Measurements from ENCODE around the gene DFFA.
"Not testable (repeated sequence)": the region's sequence is repeated elsewhere in the genome, so short reads cannot be mapped to it uniquely, and the experiment has no call there.

DFFA gene

GRCh38 chr1:10430216-10431069, 41.9 kb downstream of the DFFA start, which contains the start of gene CENPS:
CENPS (plus strand) TSS chr1:10430433; CDS start chr1:10430518, 85 bp downstream.
- DNase-seq (ENCODE audit: low read depth in 2 of 3, low spot score in 1 of 3): peak; percentile 85 to 88 (median 86)

GRCh38 chr1:10429868-10430215, 42.5 kb downstream of the DFFA start:
- peak; percentile 4 to 22 (median 9) for DNase-seq (ENCODE audit: low read depth in 2 of 3, low spot score in 1 of 3)

DNA sequence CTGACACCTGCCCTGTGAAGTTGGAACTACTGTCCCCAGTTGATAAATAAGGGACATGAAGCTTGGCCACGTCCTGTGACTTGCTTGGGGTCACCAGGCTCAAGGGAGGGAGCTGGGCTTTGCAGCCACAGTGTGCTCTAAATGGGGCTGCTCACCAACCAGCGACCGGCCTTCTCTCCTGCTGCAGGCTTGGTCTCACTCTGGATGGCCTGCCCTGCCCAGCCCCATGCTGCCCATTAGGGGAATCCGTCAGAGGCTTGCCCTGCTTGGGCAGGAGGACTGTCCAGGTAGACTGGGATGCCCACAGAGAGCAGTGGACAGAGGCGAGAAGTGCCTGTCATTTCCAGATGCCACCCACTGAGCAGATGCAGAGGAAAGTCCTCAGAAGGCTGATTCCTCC, 43.3 kb downstream of the DFFA start:
- no peak for DNase-seq (ENCODE audit: low read depth in 2 of 3, low spot score in 1 of 3)

- DNase-seq (ENCODE audit: low read depth in 2 of 3, low spot score in 1 of 3): not testable (repeated sequence)
These were observed 45.8 kb downstream of the DFFA start for GRCh38 chr1:10426535-10426848.

DNA sequence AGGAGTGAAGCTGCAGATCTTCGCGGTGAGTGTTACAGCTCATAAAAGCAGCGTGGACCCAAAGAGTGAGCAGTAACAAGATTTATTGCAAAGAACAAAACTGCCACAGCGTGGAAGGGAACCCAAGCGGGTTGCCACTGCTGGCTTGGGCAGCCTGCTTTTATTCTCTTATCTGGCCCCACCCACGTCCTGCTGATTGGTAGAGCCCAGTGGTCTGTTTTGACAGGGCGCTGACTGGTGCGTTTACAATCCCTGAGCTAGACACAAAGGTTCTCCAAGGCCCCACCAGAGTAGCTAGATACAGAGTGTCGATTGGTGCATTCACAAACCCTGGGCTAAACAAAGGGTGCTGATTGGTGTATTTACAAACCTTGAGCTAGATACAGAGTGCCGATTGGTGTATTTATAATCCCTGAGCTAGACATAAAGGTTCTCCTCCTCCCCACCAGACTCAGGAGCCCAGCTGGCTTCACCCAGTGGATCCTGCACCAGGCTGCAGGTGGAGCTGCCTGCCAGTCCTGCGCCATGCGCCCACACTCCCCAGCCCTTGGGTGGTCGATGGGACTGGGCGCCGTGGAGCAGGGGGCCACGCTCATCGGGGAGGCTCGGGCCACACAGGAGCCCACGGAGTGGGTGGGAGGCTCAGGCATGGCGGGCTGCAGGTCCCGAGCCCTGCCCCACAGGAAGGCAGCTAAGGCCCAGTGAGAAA, 46.3 kb downstream of the DFFA start:
- not testable (repeated sequence) for DNase-seq (ENCODE audit: low read depth in 2 of 3, low spot score in 1 of 3)

- no peak for DNase-seq (ENCODE audit: low read depth in 2 of 3, low spot score in 1 of 3)
These were observed 47.7 kb downstream of the DFFA start for GRCh38 chr1:10424651-10425050.

DNA sequence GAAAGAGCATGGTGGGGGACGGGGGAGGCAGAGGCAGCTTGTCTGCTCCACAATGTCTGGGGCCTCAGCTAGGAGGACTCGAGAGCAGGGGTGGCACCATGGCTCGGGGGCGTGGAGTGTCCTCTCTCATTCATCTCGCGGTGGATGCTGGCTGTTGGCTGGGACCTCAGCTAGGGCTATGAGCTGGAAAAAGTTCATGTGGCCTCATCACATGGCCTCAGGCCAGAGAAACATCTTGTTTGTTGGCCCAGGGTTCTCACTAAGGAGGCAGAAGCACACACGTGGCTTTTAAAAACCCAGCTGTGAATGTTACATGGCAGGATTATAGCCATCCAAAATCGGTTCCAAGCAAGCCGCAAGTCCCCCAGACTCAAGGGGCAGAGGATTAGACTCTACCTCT, 48.3 kb downstream of the DFFA start:
- no peak for DNase-seq (ENCODE audit: low read depth in 2 of 3, low spot score in 1 of 3)

- no peak for DNase-seq (ENCODE audit: low read depth in 2 of 3, low spot score in 1 of 3)
These were observed 50.7 kb downstream of the DFFA start for GRCh38 chr1:10421637-10422036.

DNA sequence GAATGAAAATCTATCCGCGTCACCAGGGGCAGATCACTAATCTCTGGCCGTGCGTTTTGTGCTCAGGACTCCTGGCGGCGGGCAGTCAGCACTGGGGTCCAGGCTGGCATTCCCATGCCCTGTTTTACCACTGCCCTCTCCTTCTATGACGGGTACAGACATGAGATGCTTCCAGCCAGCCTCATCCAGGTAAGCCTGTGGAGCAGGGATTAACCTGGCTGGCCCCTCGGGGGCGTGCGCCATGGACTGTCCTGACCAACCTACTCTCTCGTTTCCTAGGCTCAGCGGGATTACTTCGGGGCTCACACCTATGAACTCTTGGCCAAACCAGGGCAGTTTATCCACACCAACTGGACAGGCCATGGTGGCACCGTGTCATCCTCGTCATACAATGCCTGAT, 53.0 kb downstream of the DFFA start:
- DNase-seq (ENCODE audit: low read depth in 2 of 3, low spot score in 1 of 3): no peak

- DNase-seq (ENCODE audit: low read depth in 2 of 3, low spot score in 1 of 3): not testable (repeated sequence)
These were observed 53.6 kb downstream of the DFFA start for GRCh38 chr1:10418741-10419140.

GRCh38 chr1:10415967-10416366, 56.4 kb downstream of the DFFA start:
- DNase-seq (ENCODE audit: low read depth in 2 of 3, low spot score in 1 of 3): not testable (repeated sequence)

GRCh38 chr1:10415211-10415930, 57.0 kb downstream of the DFFA start:
- DNase-seq (ENCODE audit: low read depth in 2 of 3, low spot score in 1 of 3): no peak

DNA sequence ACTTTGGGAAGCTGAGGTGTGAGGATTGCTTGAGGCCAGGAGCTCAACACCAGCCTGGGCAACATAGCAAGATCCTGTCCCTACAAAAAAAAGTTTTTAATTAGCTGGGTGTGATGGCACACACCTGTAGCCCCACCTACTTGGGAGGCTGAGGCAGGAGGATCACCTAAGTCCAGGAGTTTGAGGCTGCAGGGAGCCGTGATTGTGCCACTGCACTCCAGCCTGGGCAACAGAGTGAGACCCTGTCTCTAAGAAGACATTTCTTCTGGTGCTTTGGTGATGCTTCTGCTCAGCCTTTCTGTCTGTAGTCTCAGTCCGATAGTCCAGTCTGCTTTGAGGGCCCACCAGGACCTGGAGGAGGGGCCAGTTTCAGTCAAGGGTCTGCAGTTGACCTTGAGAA, 65.1 kb downstream of the DFFA start:
- DNase-seq (ENCODE audit: low read depth in 2 of 3, low spot score in 1 of 3): no peak
